ES-I3 (cell line): Measurements from ENCODE around the gene PLA2G6.

Experiments used
- H3K36me3 ChIP-seq: 2 replicates; pipeline ENCODE4 v1.6.1; 2013; ENCODE audit warnings: mild to moderate bottlenecking, low read length, control low read depth, moderate library complexity; ENCODE audit not compliant: insufficient read depth
- H3K4me1 ChIP-seq: 2 replicates; pipeline ENCODE4 v1.6.1; 2013; ENCODE audit warnings: mild to moderate bottlenecking, control low read depth, low read length; ENCODE audit not compliant: insufficient read depth
- H3K9ac ChIP-seq: 2 replicates; pipeline ENCODE4 v1.6.1; 2013; ENCODE audit warnings: low read depth, mild to moderate bottlenecking, low read length, moderate library complexity
- H3K9me3 ChIP-seq: 2 replicates; pipeline ENCODE4 v1.6.1; 2013; ENCODE audit warnings: mild to moderate bottlenecking, low read length, moderate library complexity; ENCODE audit not compliant: control insufficient read depth, insufficient read depth

Gene PLA2G6

GRCh38 chr22:38114484-38115398 is 66.9 kb downstream of the PLA2G6 start:
- Histone ChIP-seq H3K36me3 (no peaks in the 10 kb centered on the region), H3K4me1 (peaks cover 8% of the 10 kb centered on the region; the same call in 1 of the 2 replicates), H3K9me3 (no peaks in the 10 kb centered on the region), H3K9ac (no peak overlapping the region)

- H3K4me1 ChIP-seq, result peaks cover 8% of the 10 kb centered on the region; the same call in 1 of the 2 replicates
- no peaks in the 10 kb centered on the region for H3K9me3 ChIP-seq
- H3K9ac ChIP-seq, result no peak overlapping the region
- no peaks in the 10 kb centered on the region for H3K36me3 ChIP-seq
These were observed 69.2 kb downstream of the PLA2G6 start for GRCh38 chr22:38112381-38112780.

DNA sequence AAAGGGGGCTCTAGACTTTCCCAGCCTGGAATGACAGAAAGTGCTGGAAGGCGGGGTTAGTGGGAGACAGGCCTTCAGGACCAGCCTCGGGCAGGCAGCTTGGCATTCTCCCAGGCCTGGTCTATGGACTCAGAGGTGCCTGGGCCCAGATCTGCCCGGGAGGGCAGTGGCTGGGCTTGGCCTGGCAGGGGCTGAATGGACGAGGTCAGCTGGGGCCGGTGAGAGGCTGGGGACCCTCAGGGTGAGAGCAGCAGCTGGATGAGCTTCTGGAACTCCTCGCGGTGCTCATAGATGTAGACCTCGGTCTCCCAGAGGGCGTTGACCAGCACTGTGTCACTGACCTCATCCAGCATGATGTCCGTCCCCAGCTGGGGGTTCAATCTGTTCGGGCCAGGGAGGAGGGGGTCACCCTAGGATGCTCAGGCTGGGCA is 69.7 kb downstream of the PLA2G6 start:
- no peak overlapping the region for H3K9ac ChIP-seq
- peaks cover 8% of the 10 kb centered on the region; the same call in 1 of the 2 replicates for H3K4me1 ChIP-seq

GRCh38 chr22:38110863-38111852 is 70.5 kb downstream of the PLA2G6 start:
- Histone ChIP-seq H3K9me3 (no peaks in the 10 kb centered on the region), H3K36me3 (no peaks in the 10 kb centered on the region), H3K4me1 (peaks cover 8% of the 10 kb centered on the region; the same call in 1 of the 2 replicates), H3K9ac (no peak overlapping the region)

More for the DNA sequence above, 69.7 kb downstream of the PLA2G6 start:
- Histone ChIP-seq H3K9me3 (no peaks in the 10 kb centered on the region), H3K36me3 (no peaks in the 10 kb centered on the region)

DNA sequence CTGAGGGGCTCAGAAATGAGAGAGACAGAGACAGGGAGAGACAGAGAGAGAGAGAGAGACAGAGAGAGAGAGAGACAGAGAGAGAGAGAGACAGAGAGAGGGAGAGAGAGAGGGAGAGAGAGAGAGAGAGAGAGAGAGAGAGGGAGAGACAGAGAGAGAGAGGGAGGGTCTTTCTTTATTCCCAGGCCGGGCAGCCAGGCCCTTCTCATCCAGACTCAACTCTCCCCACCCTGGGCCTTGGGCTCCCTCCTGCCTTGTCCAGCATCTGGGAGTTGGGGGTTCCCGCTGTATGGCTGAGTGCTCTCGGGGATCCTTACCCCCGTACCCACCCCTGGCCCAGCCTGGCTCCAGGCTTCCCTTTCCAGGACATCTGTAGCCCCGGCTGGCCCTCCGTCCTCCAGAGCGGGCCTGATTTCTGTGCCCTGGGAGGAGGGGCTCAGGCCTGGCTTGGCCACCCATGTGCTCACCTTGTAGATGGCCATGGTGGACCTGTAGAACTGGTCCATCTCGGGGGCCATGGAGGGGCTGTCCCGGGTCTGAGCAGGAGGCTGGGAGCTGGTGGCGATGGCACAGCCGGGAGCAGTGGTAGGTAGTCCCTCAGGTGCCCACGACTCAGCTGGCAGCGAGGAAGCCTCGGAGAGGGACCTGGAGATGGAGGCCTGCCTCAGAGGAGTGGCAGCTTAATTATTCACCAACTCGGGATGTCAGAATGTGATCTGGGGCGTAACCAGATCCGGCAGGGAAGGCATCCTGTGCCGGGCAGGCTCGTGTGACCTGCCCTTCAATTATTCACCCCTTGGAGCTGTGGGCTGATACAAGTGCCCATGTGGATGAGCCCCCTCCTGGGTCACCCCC is 71.4 kb downstream of the PLA2G6 start, which contains the start of gene BAIAP2L2:
Gene BAIAP2L2, minus strand, starts transcription at position 677 of the 855 bp plus-strand sequence. Its CDS starts 159 bp downstream, at position 518.
- no peaks in the 10 kb centered on the region for H3K9me3 ChIP-seq
- H3K36me3 ChIP-seq, result no peaks in the 10 kb centered on the region
- H3K4me1 ChIP-seq, result peaks cover 8% of the 10 kb centered on the region; the same call in 1 of the 2 replicates
- no peak within 1 kb of the TSS for H3K9ac ChIP-seq

- Histone ChIP-seq H3K36me3 (no peaks in the 10 kb centered on the region), H3K9me3 (no peaks in the 10 kb centered on the region), H3K9ac (no peak overlapping the region), H3K4me1 (peaks cover 8% of the 10 kb centered on the region; the same call in 1 of the 2 replicates)
These were observed 72.1 kb downstream of the PLA2G6 start for GRCh38 chr22:38109371-38110001.

DNA sequence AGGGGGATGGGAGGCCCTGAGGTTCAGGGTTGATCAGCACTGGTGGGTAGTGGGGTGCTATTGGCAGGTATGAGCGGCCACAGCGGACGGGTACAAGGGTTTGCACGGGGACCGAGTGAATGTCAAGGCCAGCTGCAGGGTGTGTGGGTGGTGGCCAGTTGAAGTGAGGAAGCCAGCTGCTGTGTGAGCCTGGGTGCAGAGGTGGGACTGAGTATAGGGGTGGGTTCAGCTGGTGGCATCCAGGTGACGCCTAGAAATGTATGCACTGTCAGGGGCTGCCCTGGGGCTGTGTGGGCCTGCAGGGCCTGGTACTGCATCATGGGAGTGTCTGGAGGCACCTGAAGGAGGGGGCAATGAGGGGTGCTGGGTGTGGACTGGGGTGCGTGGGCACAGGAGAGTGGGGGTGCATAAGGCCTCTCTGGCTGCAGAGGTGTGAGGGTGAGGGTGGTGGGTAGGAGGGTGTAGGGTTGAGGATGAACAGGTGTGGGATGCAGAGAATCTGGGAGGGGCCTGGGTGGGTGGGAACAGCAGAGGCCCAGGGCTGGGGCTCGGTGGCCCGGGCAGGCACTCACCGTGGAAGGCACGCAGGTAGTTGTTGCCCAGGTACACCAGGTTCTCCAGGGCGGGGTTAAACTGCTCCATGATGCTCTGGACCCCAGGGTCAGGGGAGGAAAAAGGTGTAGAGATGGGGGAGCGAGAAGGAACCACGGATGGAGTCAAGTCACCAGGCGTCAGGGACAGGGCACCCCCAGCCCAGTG is 72.9 kb downstream of the PLA2G6 start:
- H3K4me1 ChIP-seq, result peaks cover 8% of the 10 kb centered on the region; the same call in 1 of the 2 replicates
- no peaks in the 10 kb centered on the region for H3K9me3 ChIP-seq
- no peaks in the 10 kb centered on the region for H3K36me3 ChIP-seq
- no peak overlapping the region for H3K9ac ChIP-seq

DNA sequence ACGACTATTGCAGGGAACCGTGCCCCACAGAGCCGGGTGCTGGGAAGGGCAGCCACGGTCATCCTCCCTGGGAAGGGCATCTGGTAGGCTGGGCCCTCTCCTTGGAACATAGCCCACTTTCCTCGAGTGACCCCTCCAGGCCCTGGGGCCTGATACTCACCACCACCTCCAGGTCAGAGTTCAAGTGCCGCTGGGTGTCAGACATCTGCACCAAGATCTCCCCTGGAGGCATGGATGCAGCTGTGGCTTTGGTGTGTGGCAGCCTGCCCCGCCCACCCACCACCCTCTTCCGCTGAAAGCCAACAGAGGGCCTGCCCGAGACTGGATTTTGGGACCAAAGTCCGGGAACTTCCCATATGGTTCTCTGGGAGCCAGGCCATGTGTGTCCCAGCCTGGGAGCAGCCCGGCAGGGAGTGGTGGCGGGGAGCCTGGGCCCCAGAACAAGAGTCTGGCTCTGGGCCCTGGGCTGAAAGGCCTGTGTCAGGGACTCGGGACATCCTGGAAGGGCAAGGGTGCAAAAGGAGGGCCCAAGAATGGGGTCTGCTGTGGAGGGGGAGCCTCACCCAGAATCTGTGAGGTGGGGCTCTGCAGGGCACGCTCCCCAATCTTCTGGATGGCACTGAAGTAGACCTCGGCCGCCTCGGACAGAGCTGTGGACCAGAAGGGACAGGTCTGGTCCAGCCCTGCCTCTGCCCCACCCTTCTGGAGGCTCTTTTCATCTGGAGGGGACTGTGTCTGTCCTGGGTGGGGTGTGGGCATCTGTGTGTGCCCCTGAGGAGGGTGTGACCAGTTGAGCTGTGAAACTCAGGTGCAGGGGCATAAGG is 73.7 kb downstream of the PLA2G6 start:
- no peak overlapping the region for H3K9ac ChIP-seq
- no peaks in the 10 kb centered on the region for H3K36me3 ChIP-seq
- peaks cover 8% of the 10 kb centered on the region; the same call in 1 of the 2 replicates for H3K4me1 ChIP-seq
- H3K9me3 ChIP-seq, result no peaks in the 10 kb centered on the region

DNA sequence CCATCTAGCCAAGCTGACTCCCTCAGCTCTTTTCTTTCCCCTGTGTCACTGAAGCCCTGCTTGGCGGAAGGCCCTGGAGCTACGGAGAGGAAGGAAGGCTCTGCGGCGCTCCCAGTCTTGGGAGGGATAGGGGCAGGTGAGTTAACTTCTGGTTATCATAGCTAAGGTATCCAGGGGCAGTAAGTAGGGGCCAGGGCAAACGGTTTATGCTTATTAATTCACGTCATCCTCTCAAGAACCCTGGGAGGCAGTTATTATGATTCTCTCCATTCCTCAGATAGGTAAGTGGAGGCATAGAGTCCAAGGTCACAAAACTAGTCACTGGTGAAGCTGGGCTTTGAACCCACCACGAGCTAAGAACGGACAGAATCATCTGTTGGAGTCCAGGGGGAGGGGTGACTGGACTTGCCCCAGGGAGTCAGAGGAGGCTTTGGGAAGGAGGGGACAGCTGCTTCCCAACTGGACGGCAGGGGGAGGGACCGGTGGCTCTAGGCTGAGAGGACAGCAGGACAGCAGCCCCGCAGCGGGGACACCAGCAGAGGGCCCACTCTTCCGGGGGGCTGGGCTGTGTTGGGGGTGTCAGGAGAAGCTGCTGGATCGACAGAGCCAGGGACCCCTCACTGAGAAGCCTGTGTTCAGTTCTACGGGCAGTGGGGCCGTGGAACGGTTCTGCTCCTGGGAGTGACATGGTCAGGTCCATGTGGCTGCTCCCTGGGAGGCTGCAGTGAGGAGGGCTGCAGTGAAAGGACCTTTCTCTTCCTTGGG is 74.6 kb downstream of the PLA2G6 start:
- no peaks in the 10 kb centered on the region for H3K36me3 ChIP-seq
- H3K9ac ChIP-seq, result no peak overlapping the region
- H3K4me1 ChIP-seq, result peaks cover 8% of the 10 kb centered on the region; the same call in 1 of the 2 replicates
- H3K9me3 ChIP-seq, result no peaks in the 10 kb centered on the region

- no peaks in the 10 kb centered on the region for H3K36me3 ChIP-seq
- no peaks in the 10 kb centered on the region for H3K9me3 ChIP-seq
- H3K9ac ChIP-seq, result no peak overlapping the region
- H3K4me1 ChIP-seq, result no peaks in the 10 kb centered on the region
These were observed 77.5 kb downstream of the PLA2G6 start for GRCh38 chr22:38104084-38104483.

GRCh38 chr22:38103641-38104040 is 78.0 kb downstream of the PLA2G6 start:
- Histone ChIP-seq H3K4me1 (no peaks in the 10 kb centered on the region; the same call in 1 of the 2 replicates), H3K9ac (no peak overlapping the region), H3K36me3 (no peaks in the 10 kb centered on the region)

More at GRCh38 chr22:38103641-38104040, 78.0 kb downstream of the PLA2G6 start:
- no peaks in the 10 kb centered on the region for H3K9me3 ChIP-seq
